ENCODE measurements around the gene CCND1.

DNA sequence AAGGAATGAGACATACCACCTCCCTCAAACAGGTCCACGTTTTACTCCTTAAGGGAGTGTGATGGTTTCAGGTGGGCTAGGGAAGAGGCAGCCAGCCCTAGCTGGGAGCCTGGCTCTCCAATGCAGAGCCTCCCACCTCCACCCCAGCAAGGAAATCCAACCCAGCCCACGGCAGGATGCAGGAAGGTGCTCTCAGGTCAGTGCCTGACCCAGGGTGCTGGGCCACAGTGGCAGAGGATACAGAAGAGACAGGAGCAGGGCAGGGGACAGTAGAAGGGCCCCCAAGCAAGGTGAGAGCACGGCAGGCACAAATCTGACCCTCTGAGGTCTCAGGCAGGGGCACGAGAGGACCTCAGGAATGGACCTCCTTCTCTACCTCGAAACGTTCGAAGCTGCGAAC is 26.9 kb upstream of the CCND1 start:
- TF ChIP-seq, protein P1, sequence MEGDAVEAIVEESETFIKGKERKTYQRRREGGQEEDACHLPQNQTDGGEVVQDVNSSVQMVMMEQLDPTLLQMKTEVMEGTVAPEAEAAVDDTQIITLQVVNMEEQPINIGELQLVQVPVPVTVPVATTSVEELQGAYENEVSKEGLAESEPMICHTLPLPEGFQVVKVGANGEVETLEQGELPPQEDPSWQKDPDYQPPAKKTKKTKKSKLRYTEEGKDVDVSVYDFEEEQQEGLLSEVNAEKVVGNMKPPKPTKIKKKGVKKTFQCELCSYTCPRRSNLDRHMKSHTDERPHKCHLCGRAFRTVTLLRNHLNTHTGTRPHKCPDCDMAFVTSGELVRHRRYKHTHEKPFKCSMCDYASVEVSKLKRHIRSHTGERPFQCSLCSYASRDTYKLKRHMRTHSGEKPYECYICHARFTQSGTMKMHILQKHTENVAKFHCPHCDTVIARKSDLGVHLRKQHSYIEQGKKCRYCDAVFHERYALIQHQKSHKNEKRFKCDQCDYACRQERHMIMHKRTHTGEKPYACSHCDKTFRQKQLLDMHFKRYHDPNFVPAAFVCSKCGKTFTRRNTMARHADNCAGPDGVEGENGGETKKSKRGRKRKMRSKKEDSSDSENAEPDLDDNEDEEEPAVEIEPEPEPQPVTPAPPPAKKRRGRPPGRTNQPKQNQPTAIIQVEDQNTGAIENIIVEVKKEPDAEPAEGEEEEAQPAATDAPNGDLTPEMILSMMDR (IDR thresholded peaks at IDR 0.05), result no peak
- no peak for TF ChIP-seq POLR2A (IDR thresholded peaks at IDR 0.05)
